SK-N-SH (cell line): ENCODE measurements around the gene CRYBA1. TPM values are rescaled to one million over a fixed set of nuclear protein-coding genes. Genes with fewer than 3 reads are reported as not detected.

Source experiments
- CTCF ChIA-PET: fragments of 300-600, 350-600 bp; formaldehyde crosslinking; extraction: SDS; loops from one replicate; lab custom pipeline; 2021; lab: Yijun Ruan, JAX
- POLR2A ChIA-PET: fragments of 350-600 bp; sonication (Branson Sonifier 250); formaldehyde crosslinking; extraction: SDS; loops from one replicate; lab custom pipeline; 2020; ENCODE audit warnings: antibody characterized with exemption, inconsistent platforms; lab: Yijun Ruan, JAX
- DNase-seq: peaks from one replicate; pipeline ENCODE4 v3.0.0; 2012
- H2AFZ ChIP-seq: fragments of 200-600 bp; sonication (generic); 2 replicates; pipeline ENCODE4 v1.8.1; 2016; ENCODE audit warnings: antibody characterized with exemption, mild to moderate bottlenecking, low read depth
- H3F3A ChIP-seq: fragments of 200-600 bp; sonication (generic); replicated peaks from 2 replicates; pipeline ENCODE3; 2016; ENCODE audit warnings: antibody characterized with exemption, mild to moderate bottlenecking; ENCODE audit not compliant: insufficient read depth
- H3K27ac ChIP-seq, 2 experiments: fragments of 200-500 bp in 1 of 2; fragments of 200-600 bp in 1 of 2; sonication (Bioruptor generic) in 1 of 2; sonication (generic), shearing (Covaris generic) in 1 of 2; 2 replicates each; pipeline versions ENCODE4 v1.5.1 to v1.6.1; 2014 to 2016; ENCODE audit warnings: low read depth in 2 of 2, inconsistent platforms in 1 of 2, low read length in 1 of 2, mild to moderate bottlenecking in 1 of 2, mixed read lengths in 1 of 2
- H3K27me3 ChIP-seq: fragments of 200-600 bp; sonication (generic), shearing (Covaris generic); 2 replicates; pipeline ENCODE4 v1.6.1; 2016; ENCODE audit warnings: mixed run types; ENCODE audit not compliant: insufficient read depth
- H3K36me3 ChIP-seq, 2 experiments: fragments of 200-500 bp in 1 of 2; fragments of 200-600 bp in 1 of 2; sonication (Bioruptor generic) in 1 of 2; sonication (generic) in 1 of 2; replicated peaks in 1 of 2; 2 replicates each; pipeline versions ENCODE3 to v1.5.1; 2014 to 2016; ENCODE audit warnings: low read length in 1 of 2, mild to moderate bottlenecking in 1 of 2; ENCODE audit not compliant: insufficient read depth in 2 of 2, control insufficient read depth in 1 of 2
- H3K4me1 ChIP-seq, 2 experiments: fragments of 200-500 bp in 1 of 2; fragments of 200-600 bp in 1 of 2; sonication (Bioruptor generic) in 1 of 2; sonication (generic), shearing (Covaris generic) in 1 of 2; 2 replicates each; pipeline versions ENCODE4 v1.5.1 to v1.6.1; 2014 to 2016; ENCODE audit warnings: low read depth in 1 of 2, low read length in 1 of 2, mixed run types in 1 of 2; ENCODE audit not compliant: insufficient read depth in 2 of 2, control insufficient read depth in 1 of 2
- H3K4me2 ChIP-seq: fragments of 200-600 bp; sonication (generic), shearing (Covaris generic); 2 replicates; pipeline ENCODE4 v1.6.1; 2017; ENCODE audit warnings: mixed run types
- H3K4me3 ChIP-seq, 2 experiments: fragments of 200-500 bp in 1 of 2; fragments of 200-600 bp in 1 of 2; sonication (Bioruptor generic) in 1 of 2; sonication (generic), shearing (Covaris generic) in 1 of 2; 2 replicates each; pipeline versions ENCODE4 v1.5.1 to v1.8.1; 2014 to 2016; ENCODE audit warnings: low read depth in 2 of 2, inconsistent platforms in 1 of 2, low read length in 1 of 2, mild to moderate bottlenecking in 1 of 2, mixed read lengths in 1 of 2, moderate library complexity in 1 of 2
- H3K79me2 ChIP-seq: fragments of 200-600 bp; sonication (generic); 2 replicates; pipeline ENCODE4 v1.8.1; 2017; ENCODE audit warnings: mild to moderate bottlenecking; ENCODE audit not compliant: insufficient read depth
- H3K9ac ChIP-seq: fragments of 200-600 bp; sonication (generic); 2 replicates; pipeline ENCODE4 v1.6.1; 2017; ENCODE audit warnings: mixed run types
- H3K9me2 ChIP-seq: fragments of 200-600 bp; sonication (generic); 2 replicates; pipeline ENCODE4 v1.6.1; 2017; ENCODE audit warnings: mixed run types
- H3K9me3 ChIP-seq: fragments of 200-600 bp; sonication (generic); 2 replicates; pipeline ENCODE4 v1.6.1; 2017; ENCODE audit warnings: mixed run types, mild to moderate bottlenecking, moderate library complexity
- H4K20me1 ChIP-seq: fragments of 200-600 bp; sonication (generic); 2 replicates; pipeline ENCODE4 v1.6.1; 2017; ENCODE audit warnings: mild to moderate bottlenecking, mixed run types; ENCODE audit not compliant: insufficient read depth
- CHD2 ChIP-seq: fragments of 150-350 bp; IDR thresholded peaks from 2 replicates; pipeline ENCODE4 v1.6.1; 2018; ENCODE audit warnings: low read length; ENCODE audit not compliant: partially characterized antibody
- ELF1 ChIP-seq: IDR thresholded peaks from 2 replicates; pipeline ENCODE4 v1.4.0; 2012
- EP300 ChIP-seq, 2 experiments: IDR thresholded peaks; 2 replicates each; pipeline versions ENCODE4 v1.4.0 to v1.6.1; 2012; ENCODE audit warnings: borderline replicate concordance in 1 of 2, low read depth in 1 of 2, low read length in 1 of 2
- FOSL2 ChIP-seq: IDR thresholded peaks from 2 replicates; pipeline ENCODE4 v1.4.0; 2012; ENCODE audit warnings: low read depth, mild to moderate bottlenecking, moderate library complexity, borderline replicate concordance
- GABPA ChIP-seq: IDR thresholded peaks from 2 replicates; pipeline ENCODE4 v1.4.0; 2012; ENCODE audit warnings: low read depth, mild to moderate bottlenecking
- MXI1 ChIP-seq: IDR thresholded peaks from 2 replicates; pipeline ENCODE4 v1.6.1; 2012; ENCODE audit warnings: mild to moderate bottlenecking, low read depth, low read length, improper control_type of control experiment
- NRF1 ChIP-seq: IDR thresholded peaks from 2 replicates; pipeline ENCODE4 v1.6.1; 2012; ENCODE audit warnings: low read depth, mild to moderate bottlenecking, low read length
- POLR2AphosphoS5 ChIP-seq: IDR thresholded peaks from 2 replicates; pipeline ENCODE4 v1.6.1; 2012; ENCODE audit warnings: low read depth, low read length
- SIN3A ChIP-seq: IDR thresholded peaks from 2 replicates; pipeline ENCODE4 v1.6.1; 2012; ENCODE audit warnings: low read depth, mild to moderate bottlenecking, low read length, moderate library complexity, borderline replicate concordance
- TAF1 ChIP-seq: IDR thresholded peaks from 2 replicates; pipeline ENCODE4 v1.6.1; 2012; ENCODE audit warnings: low read depth, mild to moderate bottlenecking, low read length, moderate library complexity, borderline replicate concordance
- TCF12 ChIP-seq: IDR thresholded peaks from 2 replicates; pipeline ENCODE4 v1.4.0; 2012
- YY1 ChIP-seq: IDR thresholded peaks from 2 replicates; pipeline ENCODE4 v1.4.0; 2012; ENCODE audit warnings: low read depth, mild to moderate bottlenecking
- WGBS: methylation state at CpG from one replicate; pipeline ENCODE4 v1.1.6; 2017; ENCODE audit warnings: low lambda C conversion rate; 5-methylcytosine and 5-hydroxymethylcytosine counted together
- polyA plus RNA-seq, 3 experiments: library from polyadenylated mRNA; depleted of rRNA; stranded (reverse); fragments of >200 nt; gene quantifications; 2 replicates each; pipeline ENCODE4 v1.2.3, GENCODE V29; 2012
- TF ChIP-seq, protein P1 (sequence below): IDR thresholded peaks from 2 replicates; pipeline ENCODE4 v1.4.0; 2012; ENCODE audit warnings: low read depth
- TF ChIP-seq, protein P2 (sequence below): IDR thresholded peaks from 2 replicates; pipeline ENCODE4 v1.4.0; 2012; ENCODE audit warnings: low read depth, borderline replicate concordance
- TF ChIP-seq, protein P3 (sequence below): fragments of 150-350 bp; IDR thresholded peaks from 2 replicates; pipeline ENCODE4 v1.6.1; 2016; ENCODE audit warnings: mild to moderate bottlenecking, low read depth, low read length
- TF ChIP-seq, protein P4 (sequence below): IDR thresholded peaks from 2 replicates; pipeline ENCODE4; 2012

The CRYBA1 gene
- polyA plus RNA-seq, 1 of the 3 experiments (the other 2 are of a cell fraction) = not detected

DNA sequence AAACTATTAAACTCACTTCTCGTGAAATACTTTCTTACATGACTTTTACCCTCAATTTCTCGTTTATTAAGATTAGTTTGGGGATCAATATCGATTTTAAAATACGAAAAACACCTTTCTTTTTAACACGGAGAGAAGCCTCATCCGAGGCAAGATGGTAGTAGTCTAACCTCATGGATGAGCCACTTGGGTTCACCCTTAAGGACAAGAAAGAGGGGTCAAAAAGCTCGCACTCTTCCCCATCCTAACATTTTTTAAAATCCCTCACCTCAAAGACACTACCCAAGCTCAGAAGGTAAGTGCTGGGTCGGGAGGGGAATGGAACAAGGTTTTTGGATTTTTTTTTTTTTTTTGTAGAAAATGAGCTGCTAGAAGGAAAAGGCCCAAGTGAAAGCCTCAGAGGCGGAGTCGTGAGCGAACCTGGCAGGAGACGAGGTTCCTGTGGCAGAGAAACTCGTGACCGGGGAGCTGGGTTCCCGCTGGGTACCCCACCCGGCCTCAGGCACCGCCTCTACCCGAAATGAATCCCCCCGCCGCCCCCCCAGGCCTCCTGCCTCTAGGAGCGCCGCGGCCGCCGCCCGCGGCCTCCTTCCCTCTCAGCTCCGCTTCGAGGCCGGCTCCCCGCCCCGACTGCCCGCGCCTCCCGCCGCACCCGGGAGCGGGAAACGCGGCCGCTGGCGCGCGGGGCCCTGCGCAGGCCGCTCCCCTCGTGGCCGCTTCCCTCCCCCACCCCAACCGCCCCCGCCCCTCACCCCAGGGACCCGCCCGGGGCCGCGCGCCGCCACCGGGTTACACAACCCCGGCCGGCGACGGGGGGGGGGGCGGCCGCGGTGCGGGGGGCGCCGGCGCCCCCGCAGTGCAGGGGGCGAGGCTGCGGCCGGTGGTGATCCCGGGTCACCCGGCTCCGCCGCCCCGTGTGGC is 45.7 kb downstream of the CRYBA1 start:
- Histone ChIP-seq H3K9me2 (no peaks in the 10 kb centered on the region), H3K36me3 (peaks cover 2 to 43% of the 10 kb centered on the region in 2 experiments), H3K9ac (peak overlapping the region; percentile 94), H3K79me2 (peaks cover 64% of the 10 kb centered on the region), H3F3A (peaks cover 20% of the 10 kb centered on the region), H3K4me3 (peak overlapping the region; percentile 87 to 99), H3K4me1 (peaks cover 15 to 22% of the 10 kb centered on the region in 2 experiments; a peak in 3 of 4 replicates), H3K4me2 (peak overlapping the region; percentile 88), H4K20me1 (peaks cover 50% of the 10 kb centered on the region), H3K9me3 (no peaks in the 10 kb centered on the region), H3K27me3 (no peaks in the 10 kb centered on the region), H2AFZ (no peak overlapping the region), H3K27ac (peak overlapping the region; percentile 94 to 95)
- DNase-seq = peak; percentile 83
- 4% methylated on average over 27 of the region's 77 CpGs for WGBS
- TF ChIP-seq POLR2AphosphoS5 (no peak), CHD2 (peak; percentile 5), NRF1 (peak; percentile 9; the same call in 1 of the 2 replicates), MXI1 (peak; percentile 27; the same call in 1 of the 2 replicates)
- CTCF ChIA-PET = interaction anchor here (0.5 to 3.8 kb wide), 18 partner anchors 9 to 223 kb away, joined by 3 to 43 read pairs (median 4); partner anchors contain the start of gene MYO18A
- POLR2A ChIA-PET = interaction anchor here (0.6 to 1.5 kb wide), 3 partner anchors 35 to 143 kb away, joined by 3 to 7 read pairs (median 6); no protein-coding TSS in a partner anchor

DNA sequence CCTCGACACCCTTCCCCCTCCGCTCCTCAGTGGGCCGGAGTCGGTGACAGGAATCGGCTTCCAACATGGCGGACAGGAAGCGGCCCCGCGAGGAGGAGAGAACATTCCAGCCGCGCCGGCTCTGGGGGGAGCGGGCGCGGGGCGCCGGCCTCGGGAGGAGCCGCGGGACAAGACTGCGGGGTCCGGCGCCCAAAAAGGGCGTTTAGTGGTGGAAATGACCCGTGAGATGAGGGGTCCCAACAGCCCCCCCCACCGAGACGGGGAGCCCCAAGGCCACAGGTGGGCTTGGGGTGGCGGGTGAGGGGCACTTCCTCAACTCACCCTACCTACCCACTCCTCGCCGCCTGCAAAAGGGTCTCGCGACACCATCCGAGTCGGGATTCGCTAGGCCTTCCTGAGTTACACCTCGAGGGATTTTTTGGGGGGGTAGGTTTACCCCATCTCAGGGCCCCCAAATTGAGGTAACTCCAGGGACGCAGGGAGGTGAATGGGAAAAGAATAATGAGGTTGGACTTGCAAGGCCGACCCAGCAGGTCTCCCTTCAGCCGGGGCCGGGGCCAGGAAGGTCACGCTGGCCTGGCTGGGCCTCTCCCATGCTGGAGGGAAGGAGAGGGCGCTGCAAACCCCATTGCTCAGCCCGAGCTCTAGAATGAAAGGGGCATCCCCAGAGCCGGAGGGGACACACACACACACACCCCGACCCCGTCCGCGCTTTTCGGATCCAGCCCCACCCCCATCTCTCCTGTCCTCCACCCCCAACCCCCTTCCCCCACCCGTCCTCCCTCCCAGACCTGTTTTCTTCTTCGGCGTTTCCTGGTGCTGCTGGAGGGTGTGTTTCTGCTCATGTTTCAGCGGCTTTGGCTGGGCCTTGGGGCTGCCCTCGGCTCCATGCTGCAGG is 46.6 kb downstream of the CRYBA1 start:
- peak overlapping the region; percentile 94 to 95 for H3K27ac ChIP-seq
- H3K36me3 ChIP-seq = peaks cover 0 to 35% of the 10 kb centered on the region in 2 experiments
- peaks cover 15 to 22% of the 10 kb centered on the region in 2 experiments; a peak in 3 of 4 replicates for H3K4me1 ChIP-seq
- no peak overlapping the region for H2AFZ ChIP-seq
- H3F3A ChIP-seq = peaks cover 20% of the 10 kb centered on the region
- H3K27me3 ChIP-seq = no peaks in the 10 kb centered on the region
- peak overlapping the region; percentile 94 for H3K9ac ChIP-seq
- peak overlapping the region; percentile 88 for H3K4me2 ChIP-seq
- H3K4me3 ChIP-seq = peak overlapping the region; percentile 87 to 99
- no peaks in the 10 kb centered on the region for H3K9me3 ChIP-seq
- H3K79me2 ChIP-seq = peaks cover 55% of the 10 kb centered on the region
- ChIA-PET POLR2A (interaction anchor here (0.6 to 1.5 kb wide), 6 partner anchors 10 to 144 kb away, joined by 3 to 8 read pairs (median 6); no protein-coding TSS in a partner anchor), CTCF (interaction anchor here (0.9 to 3.8 kb wide), 10 partner anchors 14 to 169 kb away, joined by 3 to 43 read pairs (median 6); partner anchors contain the start of gene MYO18A)
- peak; percentile 67 for DNase-seq
- no peaks in the 10 kb centered on the region for H3K9me2 ChIP-seq
- 1% methylated on average over 40 of the region's 54 CpGs for WGBS
- peaks cover 41% of the 10 kb centered on the region for H4K20me1 ChIP-seq
- TF ChIP-seq, protein P1, sequence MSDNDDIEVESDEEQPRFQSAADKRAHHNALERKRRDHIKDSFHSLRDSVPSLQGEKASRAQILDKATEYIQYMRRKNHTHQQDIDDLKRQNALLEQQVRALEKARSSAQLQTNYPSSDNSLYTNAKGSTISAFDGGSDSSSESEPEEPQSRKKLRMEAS = no peak
- TF ChIP-seq TAF1 (peak; percentile 81), YY1 (peak; percentile 91), TCF12 (no peak), FOSL2 (no peak), MXI1 (peak; percentile 10; the same call in 1 of the 2 replicates), CHD2 (peak; percentile 76), EP300 (IDR thresholded peaks at IDR 0.05; ENCODE audit: borderline replicate concordance in 1 of 2, low read depth in 1 of 2, low read length in 1 of 2) (peak in 1 of 2 experiments; percentile 19; a peak in 1 of 4 replicates), GABPA (peak; percentile 34; the same call in 1 of the 2 replicates), ELF1 (0 out of 2 replicates have a peak, but pooled peaks have one; percentile 22), SIN3A (peak; percentile 1; the same call in 1 of the 2 replicates)
- TF ChIP-seq, protein P2, sequence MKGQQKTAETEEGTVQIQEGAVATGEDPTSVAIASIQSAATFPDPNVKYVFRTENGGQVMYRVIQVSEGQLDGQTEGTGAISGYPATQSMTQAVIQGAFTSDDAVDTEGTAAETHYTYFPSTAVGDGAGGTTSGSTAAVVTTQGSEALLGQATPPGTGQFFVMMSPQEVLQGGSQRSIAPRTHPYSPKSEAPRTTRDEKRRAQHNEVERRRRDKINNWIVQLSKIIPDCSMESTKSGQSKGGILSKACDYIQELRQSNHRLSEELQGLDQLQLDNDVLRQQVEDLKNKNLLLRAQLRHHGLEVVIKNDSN = no peak
- TF ChIP-seq, protein P3, sequence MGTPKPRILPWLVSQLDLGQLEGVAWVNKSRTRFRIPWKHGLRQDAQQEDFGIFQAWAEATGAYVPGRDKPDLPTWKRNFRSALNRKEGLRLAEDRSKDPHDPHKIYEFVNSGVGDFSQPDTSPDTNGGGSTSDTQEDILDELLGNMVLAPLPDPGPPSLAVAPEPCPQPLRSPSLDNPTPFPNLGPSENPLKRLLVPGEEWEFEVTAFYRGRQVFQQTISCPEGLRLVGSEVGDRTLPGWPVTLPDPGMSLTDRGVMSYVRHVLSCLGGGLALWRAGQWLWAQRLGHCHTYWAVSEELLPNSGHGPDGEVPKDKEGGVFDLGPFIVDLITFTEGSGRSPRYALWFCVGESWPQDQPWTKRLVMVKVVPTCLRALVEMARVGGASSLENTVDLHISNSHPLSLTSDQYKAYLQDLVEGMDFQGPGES = no peak
- TF ChIP-seq, protein P4, sequence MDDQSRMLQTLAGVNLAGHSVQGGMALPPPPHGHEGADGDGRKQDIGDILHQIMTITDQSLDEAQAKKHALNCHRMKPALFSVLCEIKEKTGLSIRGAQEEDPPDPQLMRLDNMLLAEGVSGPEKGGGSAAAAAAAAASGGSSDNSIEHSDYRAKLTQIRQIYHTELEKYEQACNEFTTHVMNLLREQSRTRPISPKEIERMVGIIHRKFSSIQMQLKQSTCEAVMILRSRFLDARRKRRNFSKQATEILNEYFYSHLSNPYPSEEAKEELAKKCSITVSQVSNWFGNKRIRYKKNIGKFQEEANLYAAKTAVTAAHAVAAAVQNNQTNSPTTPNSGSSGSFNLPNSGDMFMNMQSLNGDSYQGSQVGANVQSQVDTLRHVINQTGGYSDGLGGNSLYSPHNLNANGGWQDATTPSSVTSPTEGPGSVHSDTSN = 0 out of 2 replicates have a peak, but pooled peaks have one; percentile 8
